MM.1S (cell line): ENCODE data around the gene KCNH1.

Source experiments
- CTCF ChIP-seq: fragments of 300-600 bp; sonication (generic); IDR thresholded peaks from 2 replicates; pipeline ENCODE4 v1.5.1; 2016; ENCODE audit warnings: antibody characterized with exemption, low read length, mixed read lengths
- EZH2phosphoT487 ChIP-seq: fragments of 300-600 bp; sonication (generic); IDR thresholded peaks from 2 replicates; pipeline ENCODE4 v1.6.1; 2018; ENCODE audit warnings: antibody characterized with exemption, low read length

DNA sequence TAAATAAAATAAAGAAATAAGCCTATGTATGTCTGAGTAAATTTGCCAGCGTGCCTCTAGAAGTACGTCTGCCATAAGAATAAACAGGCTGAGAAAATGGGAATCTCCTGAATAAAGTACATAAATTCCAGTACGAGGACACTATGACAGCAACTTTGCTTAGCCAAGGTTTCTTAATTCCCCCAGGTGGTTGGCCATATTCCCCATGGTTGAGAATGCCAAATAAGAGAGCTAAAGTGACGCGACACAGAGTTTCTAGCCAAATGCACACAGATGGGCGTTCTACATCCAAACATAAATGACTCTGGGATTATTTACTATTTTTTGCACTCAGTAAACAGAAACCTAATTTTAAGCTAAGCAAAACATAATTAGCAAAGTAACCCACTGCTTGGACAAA is 19.5 kb downstream of the KCNH1 start:
- TF ChIP-seq CTCF (no peak), EZH2phosphoT487 (no peak)
